Fibroblast of the aortic adventitia (primary cell): ENCODE data around the gene SLC30A1. TPM values are rescaled to one million over a fixed set of nuclear protein-coding genes. Genes with fewer than 3 reads are reported as not detected.

Experiments
- DNase-seq: peaks from one replicate; pipeline ENCODE4 v3.0.0-alpha.2; 2010; ENCODE audit warnings: low read depth
- H3K4me3 ChIP-seq: 2 replicates; pipeline ENCODE4 v1.5.1; 2011; ENCODE audit warnings: low read depth, mild to moderate bottlenecking, control low read depth, low read length, moderate library complexity
- CTCF ChIP-seq: IDR thresholded peaks from 2 replicates; pipeline ENCODE4 v1.5.1; 2011; ENCODE audit warnings: mild to moderate bottlenecking, low read length, control low read depth, inconsistent platforms; ENCODE audit not compliant: insufficient read depth
- total RNA-seq: library from RNA; depleted of rRNA; stranded (reverse); fragments of >200 nt; gene quantifications from 2 replicates; pipeline ENCODE4 v1.2.3, GENCODE V29; 2012; ENCODE audit warnings: low replicate concordance

SLC30A1 gene
- total RNA-seq, 1 donor, result 47.4 TPM

GRCh38 chr1:211536606-211537005 is 42.4 kb downstream of the SLC30A1 start:
- TF ChIP-seq CTCF, result no peak
- no peak overlapping the region for H3K4me3 ChIP-seq
- no peak for DNase-seq

GRCh38 chr1:211535346-211535745 is 43.6 kb downstream of the SLC30A1 start:
- no peak overlapping the region for H3K4me3 ChIP-seq
- no peak for TF ChIP-seq CTCF
- DNase-seq, result no peak

GRCh38 chr1:211534545-211535291 is 44.2 kb downstream of the SLC30A1 start:
- TF ChIP-seq CTCF, result no peak
- no peak for DNase-seq
- no peak overlapping the region for H3K4me3 ChIP-seq

GRCh38 chr1:211532088-211532444 is 46.9 kb downstream of the SLC30A1 start:
- DNase-seq, result no peak
- TF ChIP-seq CTCF, result no peak

GRCh38 chr1:211531194-211532087 is 47.5 kb downstream of the SLC30A1 start:
- TF ChIP-seq CTCF, result no peak
- DNase-seq, result no peak

More at GRCh38 chr1:211532088-211532444, 46.9 kb downstream of the SLC30A1 start:
- H3K4me3 ChIP-seq, result no peak overlapping the region

GRCh38 chr1:211530102-211530501 is 48.9 kb downstream of the SLC30A1 start:
- no peak for TF ChIP-seq CTCF
- H3K4me3 ChIP-seq, result no peak overlapping the region
- DNase-seq, result no peak

More at GRCh38 chr1:211531194-211532087, 47.5 kb downstream of the SLC30A1 start:
- no peak overlapping the region for H3K4me3 ChIP-seq
